WTC11 (cell line): Measurements from ENCODE around the gene EMILIN1. TPM values are rescaled to one million over a fixed set of nuclear protein-coding genes. Genes with fewer than 3 reads are reported as not detected.

Experiments
- ATAC-seq: fragments of 200-7000 bp; cut with Tn5 transposase; 2 replicates; pipeline ENCODE4 v1.10.0; 2021; ENCODE audit warnings: mild to moderate bottlenecking, moderate library complexity
- CTCF ChIA-PET: fragments of 300-600 bp; sonication (Branson Sonifier 250); formaldehyde crosslinking; loops from one replicate; lab custom pipeline; 2021; ENCODE audit warnings: antibody characterized with exemption; lab: Charles Lee
- POLR2A ChIA-PET: fragments of 350-600 bp; sonication (Branson Sonifier 250); formaldehyde crosslinking; loops from one replicate; lab custom pipeline; 2021; ENCODE audit warnings: antibody characterized with exemption; lab: Charles Lee
- DNase-seq: peaks from one replicate; pipeline ENCODE4 v3.0.0; 2021; ENCODE audit warnings: low spot score
- H3K27ac Mint-ChIP-seq: 2 replicates; pipeline ENCODE4 v1.8.0; 2021; ENCODE audit warnings: mixed read lengths
- H3K27me3 Mint-ChIP-seq: 2 replicates; pipeline ENCODE4 v1.8.0; 2021; ENCODE audit warnings: low read depth, mild to moderate bottlenecking, moderate library complexity, mixed read lengths
- H3K36me3 Mint-ChIP-seq: 2 replicates; pipeline ENCODE4 v1.8.0; 2021; ENCODE audit warnings: mixed read lengths
- H3K4me1 Mint-ChIP-seq: 2 replicates; pipeline ENCODE4 v1.8.0; 2022; ENCODE audit warnings: mixed read lengths
- H3K4me3 Mint-ChIP-seq: 2 replicates; pipeline ENCODE4 v1.8.0; 2021; ENCODE audit warnings: mild to moderate bottlenecking, moderate library complexity, mixed read lengths
- H3K9me3 Mint-ChIP-seq: 2 replicates; pipeline ENCODE4 v1.8.0; 2021; ENCODE audit warnings: mixed read lengths
- CDX4 ChIP-seq: fragments of 250-450 bp; sonication (Bioruptor Pico); IDR thresholded peaks from 2 replicates; pipeline ENCODE4 v1.9.0; 2021; ENCODE audit warnings: moderate library complexity, mild to moderate bottlenecking, inconsistent platforms, borderline replicate concordance
- E2F4 ChIP-seq: sonication (generic); formaldehyde crosslinking; IDR thresholded peaks from 2 replicates; pipeline ENCODE4 v1.8.1; 2022; ENCODE audit warnings: low read depth, mild to moderate bottlenecking, moderate library complexity, missing genetic modification reagents, borderline replicate concordance
- E2F5 ChIP-seq: sonication (generic); formaldehyde crosslinking; IDR thresholded peaks from 2 replicates; pipeline ENCODE4 v1.8.1; 2022; ENCODE audit warnings: mild to moderate bottlenecking, moderate library complexity, missing genetic modification reagents
- ERG ChIP-seq: fragments of 250-450 bp; sonication (Bioruptor Pico); IDR thresholded peaks from 2 replicates; pipeline ENCODE4 v1.8.0; 2021; ENCODE audit warnings: mild to moderate bottlenecking
- FOXP4 ChIP-seq: sonication (generic); formaldehyde crosslinking; IDR thresholded peaks from 2 replicates; pipeline ENCODE4 v1.8.0; 2022; ENCODE audit warnings: mild to moderate bottlenecking, missing genetic modification reagents
- GABPB1 ChIP-seq: sonication (generic); formaldehyde crosslinking; IDR thresholded peaks from 2 replicates; pipeline ENCODE4 v1.8.1; 2023; ENCODE audit warnings: mild to moderate bottlenecking, missing genetic modification reagents
- GRHL2 ChIP-seq: fragments of 250-450 bp; sonication (Bioruptor Pico); IDR thresholded peaks from 2 replicates; pipeline ENCODE4 v1.8.0; 2022; ENCODE audit warnings: mild to moderate bottlenecking, moderate library complexity; ENCODE audit not compliant: insufficient replicate concordance, severe bottlenecking
- GTF2I ChIP-seq: fragments of 250-450 bp; sonication (Bioruptor Pico); conservative IDR thresholded peaks from 2 replicates; pipeline ENCODE4 v1.4.0; 2021; ENCODE audit warnings: mild to moderate bottlenecking
- JUN ChIP-seq: sonication (generic); formaldehyde crosslinking; IDR thresholded peaks from 2 replicates; pipeline ENCODE4 v1.8.0; 2023; ENCODE audit warnings: mild to moderate bottlenecking, missing genetic modification reagents
- MAX ChIP-seq: sonication (generic); formaldehyde crosslinking; IDR thresholded peaks from 2 replicates; pipeline ENCODE4 v1.8.0; 2022; ENCODE audit warnings: mild to moderate bottlenecking, missing genetic modification reagents
- MYBL2 ChIP-seq: sonication (generic); formaldehyde crosslinking; IDR thresholded peaks from 2 replicates; pipeline ENCODE4 v1.8.1; 2023; ENCODE audit warnings: mild to moderate bottlenecking, moderate library complexity, missing genetic modification reagents
- NFE2L1 ChIP-seq: sonication (generic); formaldehyde crosslinking; IDR thresholded peaks from 2 replicates; pipeline ENCODE4 v1.8.1; 2023; ENCODE audit warnings: missing genetic modification reagents
- OVOL2 ChIP-seq: fragments of 250-450 bp; sonication (Bioruptor Pico); IDR thresholded peaks from 2 replicates; pipeline ENCODE4 v1.9.0; 2021; ENCODE audit warnings: mild to moderate bottlenecking, borderline replicate concordance
- TEAD4 ChIP-seq: sonication (generic); formaldehyde crosslinking; IDR thresholded peaks from 2 replicates; pipeline ENCODE4 v1.8.0; 2022; ENCODE audit warnings: mild to moderate bottlenecking, missing genetic modification reagents
- USF2 ChIP-seq: sonication (generic); formaldehyde crosslinking; IDR thresholded peaks from 2 replicates; pipeline ENCODE4 v1.8.1; 2023; ENCODE audit warnings: mild to moderate bottlenecking, missing genetic modification reagents, moderate library complexity
- ZBTB21 ChIP-seq: sonication (generic); formaldehyde crosslinking; IDR thresholded peaks from 2 replicates; pipeline ENCODE4 v1.8.1; 2023; ENCODE audit warnings: mild to moderate bottlenecking, missing genetic modification reagents, borderline replicate concordance
- ZNF219 ChIP-seq: sonication (generic); formaldehyde crosslinking; IDR thresholded peaks from 2 replicates; pipeline ENCODE4 v1.8.0; 2023; ENCODE audit warnings: missing genetic modification reagents, mild to moderate bottlenecking, borderline replicate concordance
- ZNF512 ChIP-seq: sonication (generic); formaldehyde crosslinking; IDR thresholded peaks from 2 replicates; pipeline ENCODE4 v1.8.1; 2022; ENCODE audit warnings: missing genetic modification reagents, borderline replicate concordance
- total RNA-seq: library from RNA; stranded (reverse); gene quantifications from 3 replicates; pipeline ENCODE4 v1.2.3, GENCODE V29; 2021

EMILIN1 gene
- total RNA-seq, 1 experiment from 2014 or later = 3.5 TPM

- POLR2A ChIA-PET = no interaction called here
- peaks cover 6% of the 10 kb centered on the region for H3K4me1 Mint-ChIP-seq
- TF ChIP-seq E2F5 (no peak), ERG (CRISPR knock-in tag) (no peak), GRHL2 (CRISPR knock-in tag) (no peak), JUN (CRISPR knock-in tag) (no peak), TEAD4 (CRISPR knock-in tag) (no peak), MAX (CRISPR knock-in tag) (no peak), OVOL2 (CRISPR knock-in tag) (no peak), NFE2L1 (CRISPR knock-in tag) (no peak), ZNF512 (no peak), USF2 (CRISPR knock-in tag) (no peak), GTF2I (CRISPR knock-in tag) (no peak), GABPB1 (CRISPR knock-in tag) (no peak)
- TF ChIP-seq, all 79 proteins: peak for 0
- no peak for DNase-seq
- Mint-ChIP-seq H3K27ac (peak overlapping the region; percentile 68; the same call in 1 of the 2 replicates), H3K4me3 (0 out of 2 replicates have a peak overlapping the region, but pooled peaks have one; percentile 58), H3K36me3 (no peaks in the 10 kb centered on the region), H3K9me3 (no peaks in the 10 kb centered on the region), H3K27me3 (no peaks in the 10 kb centered on the region)
- no peak for ATAC-seq
- CTCF ChIA-PET = interaction anchor here (0.6 to 3.1 kb wide), 5 partner anchors 38 to 208 kb away, joined by 4 to 22 read pairs (median 5); partner anchors contain the start of gene PREB
Measured at GRCh38 chr2:27095427-27095744, 17.0 kb downstream of the EMILIN1 start.

GRCh38 chr2:27095745-27096651 lies 17.6 kb downstream of the EMILIN1 start:
- CTCF ChIA-PET = interaction anchor here (0.6 to 3.1 kb wide), 8 partner anchors 38 to 207 kb away, joined by 3 to 22 read pairs (median 4); partner anchors contain the start of gene PREB
- Mint-ChIP-seq H3K36me3 (no peaks in the 10 kb centered on the region), H3K4me1 (peaks cover 6% of the 10 kb centered on the region), H3K4me3 (peak overlapping the region; percentile 58), H3K27ac (peak overlapping the region; percentile 68; the same call in 1 of the 2 replicates), H3K9me3 (no peaks in the 10 kb centered on the region), H3K27me3 (no peaks in the 10 kb centered on the region)
- DNase-seq = peak; percentile 59
- POLR2A ChIA-PET = interaction anchor here (0.5 kb wide), 1 partner anchor 18 kb away, joined by 4 read pairs; no protein-coding TSS in a partner anchor
- peak; percentile 87 for ATAC-seq
- TF ChIP-seq USF2 (CRISPR knock-in tag) = no peak
- no peak for TF ChIP-seq ZBTB21 (CRISPR knock-in tag)
- TF ChIP-seq FOXP4 = no peak
- no peak for TF ChIP-seq MYBL2 (CRISPR knock-in tag)
- TF ChIP-seq ZNF219 = no peak
- TF ChIP-seq CDX4 = no peak
- TF ChIP-seq E2F4 (CRISPR knock-in tag) = no peak
- no peak for TF ChIP-seq ZNF512
